A549 (cell line): ENCODE results near the gene ABCB11.

Experiments used
- CTCF ChIP-seq: fragments of >200 bp; sonication (Bioruptor Twin); formaldehyde crosslinking; IDR thresholded peaks from 3 replicates; pipeline ENCODE4 v1.5.1; 2016
- EP300 ChIP-seq, 2 experiments: fragments of >200 bp; sonication (Bioruptor Twin); formaldehyde crosslinking; IDR thresholded peaks; 2 replicates in 1 of 2; 3 replicates in 1 of 2; pipeline ENCODE4 v1.6.1; 2016 to 2017
- ESRRA ChIP-seq: fragments of 150-350 bp; IDR thresholded peaks from 2 replicates; pipeline ENCODE4 v1.6.1; 2014; ENCODE audit warnings: mild to moderate bottlenecking, low read length, borderline replicate concordance
- MYC ChIP-seq: IDR thresholded peaks from 2 replicates; pipeline ENCODE4 v1.6.1; 2012; ENCODE audit warnings: mild to moderate bottlenecking, inconsistent platforms, low read length, improper control_type of control experiment, borderline replicate concordance
- NR3C1 ChIP-seq: fragments of >200 bp; sonication (Bioruptor Twin); formaldehyde crosslinking; IDR thresholded peaks from 3 replicates; pipeline ENCODE4 v1.6.1; 2017
- USF2 ChIP-seq: fragments of 450-650 bp; IDR thresholded peaks from 2 replicates; pipeline ENCODE4 v1.6.1; 2014; ENCODE audit warnings: antibody characterized with exemption
- ZSCAN20 ChIP-seq: fragments of 250-450 bp; sonication (Bioruptor Pico); IDR thresholded peaks from 2 replicates; pipeline ENCODE4 v1.8.0; 2022; ENCODE audit warnings: mild to moderate bottlenecking, moderate library complexity

- TF ChIP-seq CTCF: no peak
- TF ChIP-seq USF2: no peak
- no peak for TF ChIP-seq NR3C1
- TF ChIP-seq MYC: no peak
- TF ChIP-seq ESRRA: no peak
- no peak for TF ChIP-seq EP300 (IDR thresholded peaks at IDR 0.05)
- TF ChIP-seq ZSCAN20 (CRISPR knock-in tag): no peak
Measured at GRCh38 chr2:168974428-168974827, 56.7 kb downstream of the ABCB11 start.
